ENCODE measurements around the gene GJC1. TPM values are rescaled to one million over a fixed set of nuclear protein-coding genes. Genes with fewer than 3 reads are reported as not detected.

GJC1 gene
- total RNA-seq, 1 experiment from 2014 or later: 119 TPM

DNA sequence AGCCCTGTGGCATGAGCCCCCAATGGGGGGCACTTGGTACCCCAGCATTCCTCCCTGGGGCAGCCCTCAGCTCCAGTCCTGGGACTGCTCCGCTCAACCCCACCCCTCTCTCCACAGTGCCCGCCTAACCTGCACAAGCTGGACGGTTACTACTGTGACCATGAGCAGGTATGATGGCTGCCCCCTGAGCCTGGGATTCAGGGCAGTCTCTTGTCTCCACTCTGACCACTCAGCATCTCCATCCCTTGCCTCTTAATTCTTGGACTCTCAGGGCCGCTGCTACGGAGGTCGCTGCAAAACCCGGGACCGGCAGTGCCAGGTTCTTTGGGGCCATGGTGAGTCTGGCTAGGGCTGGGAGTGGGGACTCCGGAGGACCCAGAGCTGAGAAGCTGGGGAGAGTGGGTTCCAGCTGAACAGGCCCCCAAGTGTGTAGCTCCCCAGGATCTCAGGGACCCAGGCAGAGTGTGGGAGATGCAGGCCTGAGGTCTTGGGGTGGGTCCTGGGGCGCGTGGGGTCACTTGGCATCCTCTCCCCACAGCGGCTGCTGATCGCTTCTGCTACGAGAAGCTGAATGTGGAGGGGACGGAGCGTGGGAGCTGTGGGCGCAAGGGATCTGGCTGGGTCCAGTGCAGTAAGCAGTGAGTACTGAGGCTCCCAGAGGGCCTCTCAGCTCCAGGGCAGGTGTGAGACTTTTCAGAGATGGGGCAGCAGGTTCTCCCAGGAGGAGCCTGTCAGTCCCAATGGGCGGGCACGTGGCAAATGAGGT lies 53.3 kb downstream of the GJC1 start:
- Histone ChIP-seq H2AFZ (ENCODE audit: low read length) (no peak overlapping the region), H2BK5ac (ENCODE audit: insufficient read length, low read length) (no peak overlapping the region), H2BK120ac (ENCODE audit: low read depth, low read length, poor library complexity, severe bottlenecking) (no peak overlapping the region), H4K8ac (replicated peaks; ENCODE audit: insufficient read length, low read depth, low read length) (no peak overlapping the region), H4K91ac (ENCODE audit: insufficient read length, low read depth, low read length) (no peak overlapping the region), H3K79me1 (ENCODE audit: insufficient read depth, low read depth, low read length, poor library complexity, severe bottlenecking) (no peaks in the 10 kb centered on the region), H3K56ac (ENCODE audit: insufficient read length, low read depth, low read length) (no peak overlapping the region), H3K14ac (ENCODE audit: insufficient read depth, low read length) (no peak overlapping the region), H3K27ac (ENCODE audit: insufficient read length, low read depth, low read length) (no peak overlapping the region), H3K4me2 (ENCODE audit: insufficient read depth, insufficient read length, low read length) (no peak overlapping the region), H3K27me3 (ENCODE audit: insufficient read depth, low read length) (peaks cover 4% of the 10 kb centered on the region; the same call in 1 of the 2 replicates), H3K9ac (ENCODE audit: extremely low read depth, insufficient read length, low read length) (no peak overlapping the region), H3K4ac (ENCODE audit: low read depth, low read length) (no peak overlapping the region), H3K9me3 (ENCODE audit: control insufficient read depth, low read depth, low read length) (no peaks in the 10 kb centered on the region), H2BK20ac (ENCODE audit: low read depth, low read length, poor library complexity, severe bottlenecking) (no peak overlapping the region), H3T11ph (ENCODE audit: low read length) (no peak overlapping the region), H4K5ac (ENCODE audit: insufficient read length, low read depth, low read length) (no peak overlapping the region), H3K4me1 (ENCODE audit: insufficient read depth, low read length) (peaks cover 2% of the 10 kb centered on the region; the same call in 1 of the 2 replicates), H2BK12ac (ENCODE audit: insufficient read length, low read depth, low read length) (no peak overlapping the region), H4K20me1 (ENCODE audit: control insufficient read depth, insufficient read depth, insufficient read length) (no peaks in the 10 kb centered on the region), H3K79me2 (ENCODE audit: insufficient read depth, low read length) (no peaks in the 10 kb centered on the region), H3K23me2 (ENCODE audit: insufficient read length, low read depth, low read length, poor library complexity, severe bottlenecking) (peaks cover 10% of the 10 kb centered on the region), H2AK5ac (ENCODE audit: insufficient read length, low read length) (no peak overlapping the region), H3K18ac (ENCODE audit: insufficient read length, low read depth, low read length) (no peak overlapping the region), H3K23ac (ENCODE audit: insufficient read length, low read depth, low read length) (no peak overlapping the region), H2BK15ac (ENCODE audit: low read depth, low read length) (no peak overlapping the region)
- Mint-ChIP-seq H3K27me3 (ENCODE audit: low read depth) (peaks cover 40% of the 10 kb centered on the region), H3K27ac (peak overlapping the region in 1 of 3 experiments; percentile 52; a peak in 1 of 7 replicates), H3K4me1 (peaks cover 14 to 25% of the 10 kb centered on the region in 2 experiments), H3K36me3 (ENCODE audit: insufficient read depth in 1 of 3, low read depth in 3 of 3) (no peaks in the 10 kb centered on the region), H3K9me3 (no peaks in the 10 kb centered on the region), H3K4me3 (peak overlapping the region in 1 of 2 experiments; percentile 88; a peak in 4 of 5 replicates)
- no CpG with 5 or more reads among the region's 19 CpGs for WGBS (ENCODE audit: extremely low coverage, insufficient read length, low lambda C conversion rate)
- TF ChIP-seq, protein P1, sequence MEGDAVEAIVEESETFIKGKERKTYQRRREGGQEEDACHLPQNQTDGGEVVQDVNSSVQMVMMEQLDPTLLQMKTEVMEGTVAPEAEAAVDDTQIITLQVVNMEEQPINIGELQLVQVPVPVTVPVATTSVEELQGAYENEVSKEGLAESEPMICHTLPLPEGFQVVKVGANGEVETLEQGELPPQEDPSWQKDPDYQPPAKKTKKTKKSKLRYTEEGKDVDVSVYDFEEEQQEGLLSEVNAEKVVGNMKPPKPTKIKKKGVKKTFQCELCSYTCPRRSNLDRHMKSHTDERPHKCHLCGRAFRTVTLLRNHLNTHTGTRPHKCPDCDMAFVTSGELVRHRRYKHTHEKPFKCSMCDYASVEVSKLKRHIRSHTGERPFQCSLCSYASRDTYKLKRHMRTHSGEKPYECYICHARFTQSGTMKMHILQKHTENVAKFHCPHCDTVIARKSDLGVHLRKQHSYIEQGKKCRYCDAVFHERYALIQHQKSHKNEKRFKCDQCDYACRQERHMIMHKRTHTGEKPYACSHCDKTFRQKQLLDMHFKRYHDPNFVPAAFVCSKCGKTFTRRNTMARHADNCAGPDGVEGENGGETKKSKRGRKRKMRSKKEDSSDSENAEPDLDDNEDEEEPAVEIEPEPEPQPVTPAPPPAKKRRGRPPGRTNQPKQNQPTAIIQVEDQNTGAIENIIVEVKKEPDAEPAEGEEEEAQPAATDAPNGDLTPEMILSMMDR (conservative IDR thresholded peaks at IDR 0.05): no peak
- peak; percentile 30 for DNase-seq
